HG03045 (cell line): Measurements from ENCODE around the gene COMMD3.

Experiments used
- ATAC-seq: cut with Tn5 transposase; IDR thresholded peaks from one replicate; pipeline ENCODE4 v1.9.1; 2021; ENCODE audit warnings: mild to moderate bottlenecking, moderate library complexity; ENCODE audit not compliant: unreplicated experiment

Gene COMMD3

DNA sequence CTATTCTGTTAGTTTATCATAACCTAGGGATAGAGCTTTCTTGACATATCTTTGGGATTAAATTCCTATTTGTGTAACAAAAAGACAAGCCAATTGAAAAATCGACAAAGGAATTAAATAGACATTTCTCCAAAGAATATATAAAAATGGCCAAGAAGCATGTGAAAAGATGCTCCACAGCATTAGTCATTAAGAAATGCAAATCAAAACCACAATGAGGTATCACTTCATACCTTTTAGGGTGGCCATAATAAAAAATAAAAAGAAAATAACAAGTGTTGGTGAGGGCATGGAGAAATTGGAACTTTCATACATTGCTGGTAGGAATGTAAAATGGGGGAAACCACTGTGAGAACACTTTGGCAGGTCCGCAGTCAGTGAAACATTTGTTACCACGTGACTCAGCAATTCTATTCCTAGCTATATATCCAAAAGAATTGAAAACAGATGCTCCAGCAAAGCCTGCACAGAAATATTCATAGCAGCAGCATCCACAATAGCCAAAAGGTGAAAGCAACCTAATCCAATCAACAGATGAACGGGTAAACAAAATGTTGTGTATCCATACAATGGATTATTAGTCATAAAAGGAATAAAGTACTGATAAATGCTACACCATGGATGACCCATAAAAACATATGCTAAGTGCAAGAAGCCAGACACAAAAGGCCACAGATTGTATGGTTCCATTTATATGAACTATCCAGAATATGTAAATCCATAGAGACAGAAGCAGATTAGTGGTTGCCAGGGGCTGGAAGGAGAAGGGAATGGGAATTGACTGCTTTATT, 49.7 kb downstream of the COMMD3 start:
- ATAC-seq = no peak

DNA sequence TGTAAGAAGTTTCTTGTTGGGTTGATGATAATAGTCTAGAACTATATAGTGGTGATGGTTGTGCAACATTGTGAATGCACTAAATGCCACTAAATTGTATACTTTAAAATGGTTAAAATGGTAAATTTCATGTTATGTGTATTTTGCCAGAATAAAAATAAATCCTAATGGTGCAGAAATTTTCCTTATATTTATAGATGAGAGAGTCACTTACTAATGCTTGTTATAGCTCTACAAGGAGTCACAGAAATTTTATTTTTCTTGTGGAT, 50.2 kb downstream of the COMMD3 start:
- ATAC-seq = no peak

DNA sequence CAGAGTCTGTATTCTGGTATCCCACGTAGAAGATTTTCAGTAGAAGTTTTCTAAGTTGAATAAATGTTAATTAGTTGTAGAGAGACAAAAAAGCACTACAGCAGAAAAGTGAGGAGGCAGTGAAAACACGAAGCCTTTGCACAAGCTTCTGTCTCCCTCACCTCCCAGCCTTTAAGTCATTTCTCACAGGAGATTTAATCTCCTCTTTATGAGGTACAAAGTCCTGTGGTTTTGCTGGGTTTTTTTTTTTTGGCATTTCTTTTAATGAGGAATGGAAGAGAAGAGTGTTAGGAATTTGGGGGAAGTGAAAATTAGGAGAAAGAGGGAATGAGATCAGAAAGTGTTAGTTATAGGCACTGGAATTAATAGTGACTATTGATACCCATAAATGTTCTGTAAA, 50.6 kb downstream of the COMMD3 start:
- no peak for ATAC-seq

DNA sequence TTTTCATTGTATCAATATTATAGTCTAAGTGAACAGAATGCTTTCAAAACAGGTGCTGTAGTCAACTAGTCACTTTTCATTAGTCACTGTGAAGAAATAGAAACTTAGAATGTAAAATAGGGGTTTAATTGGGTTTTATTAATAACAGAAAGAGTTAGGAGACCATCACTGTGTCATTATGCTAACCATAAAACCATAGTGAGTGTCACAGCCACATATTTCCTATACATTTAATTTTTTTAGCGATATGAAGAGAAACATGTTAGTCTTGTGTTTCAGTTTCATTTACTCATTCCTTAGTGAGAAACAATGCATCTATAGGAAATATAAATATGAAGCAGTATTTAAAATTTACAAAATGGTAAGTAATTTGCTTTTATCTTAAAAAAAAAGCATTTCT, 51.3 kb downstream of the COMMD3 start:
- no peak for ATAC-seq

DNA sequence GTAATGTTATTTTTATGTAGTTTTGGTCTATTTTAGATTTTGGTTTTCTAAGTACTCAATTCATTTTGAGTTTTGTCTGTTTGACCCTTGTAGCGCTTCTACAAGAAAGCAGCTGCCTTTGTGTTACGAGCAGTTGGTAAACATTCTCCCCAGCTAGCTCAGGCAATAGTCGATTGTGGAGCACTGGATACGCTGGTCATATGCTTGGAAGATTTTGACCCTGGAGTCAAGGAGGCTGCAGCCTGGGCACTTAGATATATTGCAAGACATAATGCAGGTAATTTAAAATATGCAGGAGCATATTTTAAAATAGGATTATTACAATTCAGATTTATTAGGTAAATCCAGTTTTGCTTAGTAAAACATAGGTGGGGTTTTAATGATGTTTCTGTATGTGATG, 52.2 kb downstream of the COMMD3 start:
- ATAC-seq = no peak

DNA sequence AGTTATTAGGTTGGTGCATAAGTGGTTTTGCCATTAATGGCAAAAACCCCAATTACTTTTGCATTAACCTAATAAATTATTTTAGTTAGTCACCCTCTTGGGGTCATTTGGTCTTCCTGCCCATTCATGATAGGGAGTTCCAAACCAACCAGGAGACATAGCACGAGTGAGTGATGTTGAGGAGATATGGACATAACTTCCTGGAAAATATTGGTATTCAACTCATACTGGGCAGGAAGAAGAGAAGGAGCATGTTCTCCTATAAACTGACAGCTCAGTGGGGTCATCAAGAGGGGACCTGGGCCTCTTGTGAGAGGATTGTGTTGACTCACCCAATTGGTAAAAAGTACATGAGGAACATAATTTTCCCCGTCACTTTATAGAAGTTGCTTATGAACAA, 52.8 kb downstream of the COMMD3 start:
- no peak for ATAC-seq

DNA sequence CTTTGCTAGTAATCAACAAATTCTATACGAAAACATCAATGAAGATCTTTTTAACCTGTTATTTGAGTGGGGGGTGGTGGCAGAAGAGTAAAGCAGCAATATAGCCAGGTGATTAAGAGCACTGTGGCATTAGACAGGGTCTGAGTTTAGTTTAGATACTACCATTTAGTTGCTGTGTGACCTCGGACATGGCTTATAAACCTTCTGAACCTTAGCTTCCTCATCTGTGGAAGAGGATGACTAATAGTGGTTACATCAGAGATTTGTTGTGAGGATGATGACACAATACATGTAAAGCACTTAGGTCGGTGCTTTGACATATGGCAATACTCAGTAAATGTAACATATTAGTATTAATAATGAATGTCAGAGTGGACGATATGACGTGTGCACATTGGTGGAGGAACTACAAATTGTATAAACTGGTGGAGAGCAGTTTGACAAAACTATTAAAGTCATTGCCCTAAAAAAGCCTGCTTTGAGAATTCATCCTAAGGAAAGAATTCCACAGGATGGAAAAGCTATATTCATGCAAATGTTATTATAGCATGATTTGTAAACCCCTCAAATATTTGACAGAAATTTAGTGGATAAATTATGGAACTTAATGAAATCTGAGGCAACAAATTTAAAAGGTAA, 53.4 kb downstream of the COMMD3 start:
- ATAC-seq = no peak
